ENCODE results near the gene DLGAP1. TPM values are rescaled to one million over a fixed set of nuclear protein-coding genes. Genes with fewer than 3 reads are reported as not detected.

DLGAP1 gene
- total and polyA plus RNA-seq, 2 of the 8 experiments (the other 6 are each of a cell fraction or from before 2014, with no cell fraction given) = 11.8 to 16.9 TPM

DNA sequence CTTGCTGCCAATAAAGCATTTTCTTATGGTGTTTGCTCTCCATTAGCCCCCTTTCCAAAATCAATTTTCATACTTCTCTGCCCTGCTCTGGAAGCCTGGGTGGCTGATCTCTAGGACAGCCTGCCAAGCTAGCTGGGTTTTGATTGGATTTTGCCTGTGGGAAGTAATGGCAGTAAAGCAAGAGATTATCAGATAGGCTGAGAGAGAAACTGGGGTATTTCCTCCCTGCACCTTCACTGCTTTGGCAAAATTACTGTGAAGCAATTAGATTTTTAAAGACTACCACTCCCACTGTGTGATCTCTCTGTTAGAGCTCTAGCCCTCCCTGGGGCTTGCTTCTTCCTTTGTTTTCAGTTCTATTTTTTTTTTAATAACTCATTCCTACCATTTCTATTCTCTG lies 223.8 kb downstream of the DLGAP1 start (continued):
- no peak for TF ChIP-seq ATF2 (IDR thresholded peaks at IDR 0.05; ENCODE audit: low read length)
- no peak for TF ChIP-seq CBX8 (IDR thresholded peaks at IDR 0.05; ENCODE audit: borderline replicate concordance, low read depth, low read length)
